Mesendoderm (in vitro differentiated cells): Measurements from ENCODE around the gene GLI3.
A peak's percentile ranks its signal among the peaks of the same experiment; 100 is the strongest.

ENCODE experiments used
- DNase-seq: peaks from one replicate; pipeline ENCODE4 v3.0.0; 2013
- H2AK5ac ChIP-seq: 2 replicates; pipeline ENCODE4 v1.6.1; 2013; ENCODE audit warnings: low read length, inconsistent platforms
- H2BK120ac ChIP-seq: 2 replicates; pipeline ENCODE4 v1.6.1; 2013; ENCODE audit warnings: low read depth, mild to moderate bottlenecking, low read length, moderate library complexity, mixed read lengths
- H2BK15ac ChIP-seq: replicated peaks from 2 replicates; pipeline ENCODE4 v1.6.1; 2013; ENCODE audit warnings: low read depth, mild to moderate bottlenecking, moderate library complexity
- H2BK5ac ChIP-seq: 2 replicates; pipeline ENCODE4 v1.6.1; 2013; ENCODE audit warnings: low read length, inconsistent platforms
- H3K18ac ChIP-seq: 2 replicates; pipeline ENCODE4 v1.6.1; 2013; ENCODE audit warnings: mild to moderate bottlenecking, low read length, mixed read lengths
- H3K23ac ChIP-seq: one replicate; pipeline ENCODE4 v1.6.1; 2013; ENCODE audit warnings: low read length
- H3K27ac ChIP-seq: 2 replicates; pipeline ENCODE4 v1.5.1; 2013; ENCODE audit warnings: low read depth, mild to moderate bottlenecking, inconsistent platforms, low read length, moderate library complexity
- H3K27me3 ChIP-seq: 2 replicates; pipeline ENCODE4 v1.6.1; 2013; ENCODE audit warnings: low read length, control low read depth, mild to moderate bottlenecking, inconsistent platforms; ENCODE audit not compliant: insufficient read depth, poor library complexity
- H3K36me3 ChIP-seq: 2 replicates; pipeline ENCODE4 v1.6.1; 2013; ENCODE audit warnings: low read length, inconsistent platforms; ENCODE audit not compliant: control insufficient read depth, insufficient read depth
- H3K4ac ChIP-seq: one replicate; pipeline ENCODE4 v1.6.1; 2013; ENCODE audit warnings: low read depth, mild to moderate bottlenecking, low read length, moderate library complexity
- H3K4me1 ChIP-seq: 2 replicates; pipeline ENCODE4 v1.6.1; 2013; ENCODE audit warnings: low read depth, low read length, inconsistent platforms; ENCODE audit not compliant: control insufficient read depth
- H3K4me2 ChIP-seq: 2 replicates; pipeline ENCODE4 v1.6.1; 2013; ENCODE audit warnings: low read length
- H3K4me3 ChIP-seq: 2 replicates; pipeline ENCODE4 v1.5.1; 2013; ENCODE audit warnings: mild to moderate bottlenecking, low read length
- H3K56ac ChIP-seq: one replicate; pipeline ENCODE4 v1.6.1; 2013; ENCODE audit warnings: low read length
- H3K79me1 ChIP-seq: 2 replicates; pipeline ENCODE4 v1.6.1; 2013; ENCODE audit warnings: low read length, inconsistent platforms
- H3K79me2 ChIP-seq: 2 replicates; pipeline ENCODE4 v1.6.1; 2013; ENCODE audit warnings: mild to moderate bottlenecking, low read length; ENCODE audit not compliant: control insufficient read depth, insufficient read depth
- H3K9ac ChIP-seq: 2 replicates; pipeline ENCODE4 v1.6.1; 2013; ENCODE audit warnings: low read length, inconsistent platforms
- H4K5ac ChIP-seq: one replicate; pipeline ENCODE4 v1.6.1; 2013; ENCODE audit warnings: low read length
- H4K8ac ChIP-seq: one replicate; pipeline ENCODE4 v1.6.1; 2013; ENCODE audit warnings: low read depth, mild to moderate bottlenecking, control low read depth, low read length, moderate library complexity
- WGBS: extraction: QIAGEN DNeasy Blood & Tissue Kit; methylation state at CpG from one replicate; pipeline ENCODE4 v1.1.7; 2013; ENCODE audit warnings: low lambda C conversion rate, missing lambda C conversion rate; ENCODE audit not compliant: insufficient coverage; ENCODE audit errors: extremely low coverage; 5-methylcytosine and 5-hydroxymethylcytosine counted together

GLI3 gene

GRCh38 chr7:42192851-42193461 lies 44.1 kb downstream of the GLI3 start:
- Histone ChIP-seq H3K27me3 (no peaks in the 10 kb centered on the region), H3K79me1 (no peaks in the 10 kb centered on the region), H3K36me3 (no peaks in the 10 kb centered on the region), H3K4me1 (no peaks in the 10 kb centered on the region), H3K4me2 (no peak overlapping the region), H3K56ac (no peak overlapping the region), H3K27ac (peak overlapping the region; percentile 71), H2BK5ac (no peak overlapping the region), H3K9ac (no peak overlapping the region), H2BK15ac (no peak overlapping the region), H2AK5ac (no peak overlapping the region), H3K79me2 (no peaks in the 10 kb centered on the region), H3K4ac (no peak overlapping the region), H4K8ac (no peak overlapping the region), H4K5ac (no peak overlapping the region), H3K23ac (no peak overlapping the region), H3K18ac (no peak overlapping the region), H3K4me3 (no peak overlapping the region), H2BK120ac (no peak overlapping the region)
- WGBS, result no CpG with 5 or more reads among the region's 7 CpGs
- DNase-seq, result peak; percentile 79

- H3K4me3 ChIP-seq, result no peak overlapping the region
- H3K18ac ChIP-seq, result no peak overlapping the region
- no peak for DNase-seq
- H3K9ac ChIP-seq, result no peak overlapping the region
- H3K56ac ChIP-seq, result no peak overlapping the region
- H2AK5ac ChIP-seq, result no peak overlapping the region
- no peak overlapping the region for H2BK15ac ChIP-seq
- H3K27ac ChIP-seq, result no peak overlapping the region
- WGBS, result no CpG with 5 or more reads among the region's 3 CpGs
- no peaks in the 10 kb centered on the region for H3K36me3 ChIP-seq
- H3K4ac ChIP-seq, result no peak overlapping the region
- H3K4me2 ChIP-seq, result no peak overlapping the region
- H2BK5ac ChIP-seq, result no peak overlapping the region
- no peak overlapping the region for H2BK120ac ChIP-seq
- H3K79me1 ChIP-seq, result no peaks in the 10 kb centered on the region
- H3K23ac ChIP-seq, result no peak overlapping the region
- no peaks in the 10 kb centered on the region for H3K27me3 ChIP-seq
- H3K79me2 ChIP-seq, result no peaks in the 10 kb centered on the region
- no peak overlapping the region for H4K5ac ChIP-seq
- H3K4me1 ChIP-seq, result no peaks in the 10 kb centered on the region
- H4K8ac ChIP-seq, result no peak overlapping the region
Measured at GRCh38 chr7:42192066-42192465, 44.9 kb downstream of the GLI3 start.

- Histone ChIP-seq H2BK120ac (no peak overlapping the region), H3K4me2 (no peak overlapping the region), H3K56ac (no peak overlapping the region), H3K23ac (no peak overlapping the region), H3K27ac (no peak overlapping the region), H3K27me3 (no peaks in the 10 kb centered on the region), H3K36me3 (no peaks in the 10 kb centered on the region), H3K4ac (no peak overlapping the region), H4K5ac (no peak overlapping the region), H2BK5ac (no peak overlapping the region), H3K4me3 (no peak overlapping the region), H3K18ac (no peak overlapping the region), H3K79me2 (no peaks in the 10 kb centered on the region), H2BK15ac (no peak overlapping the region), H3K9ac (no peak overlapping the region), H4K8ac (no peak overlapping the region), H3K79me1 (no peaks in the 10 kb centered on the region), H2AK5ac (no peak overlapping the region), H3K4me1 (no peaks in the 10 kb centered on the region)
- no CpG with 5 or more reads among the region's 1 CpG for WGBS
- DNase-seq, result no peak
Measured at GRCh38 chr7:42189535-42189934, 47.5 kb downstream of the GLI3 start.

- H4K5ac ChIP-seq, result no peak overlapping the region
- H3K27ac ChIP-seq, result no peak overlapping the region
- no peaks in the 10 kb centered on the region for H3K79me2 ChIP-seq
- no peak overlapping the region for H3K56ac ChIP-seq
- H3K4me3 ChIP-seq, result no peak overlapping the region
- no peak overlapping the region for H4K8ac ChIP-seq
- no peaks in the 10 kb centered on the region for H3K27me3 ChIP-seq
- no peaks in the 10 kb centered on the region for H3K36me3 ChIP-seq
- H2AK5ac ChIP-seq, result no peak overlapping the region
- H3K4me1 ChIP-seq, result no peaks in the 10 kb centered on the region
- no peak overlapping the region for H3K4ac ChIP-seq
- no peak overlapping the region for H2BK120ac ChIP-seq
- no peaks in the 10 kb centered on the region for H3K79me1 ChIP-seq
- no peak overlapping the region for H2BK5ac ChIP-seq
- no peak overlapping the region for H3K9ac ChIP-seq
- H3K18ac ChIP-seq, result no peak overlapping the region
- no CpG with 5 or more reads among the region's 5 CpGs for WGBS
- H3K4me2 ChIP-seq, result no peak overlapping the region
- H2BK15ac ChIP-seq, result no peak overlapping the region
- H3K23ac ChIP-seq, result no peak overlapping the region
- DNase-seq, result peak; percentile 50
Measured at GRCh38 chr7:42186151-42186550, 50.9 kb downstream of the GLI3 start.

- Histone ChIP-seq H3K27ac (no peak overlapping the region), H3K56ac (no peak overlapping the region), H4K8ac (no peak overlapping the region), H3K79me2 (no peaks in the 10 kb centered on the region), H3K79me1 (no peaks in the 10 kb centered on the region), H3K4me3 (no peak overlapping the region), H2AK5ac (no peak overlapping the region), H2BK15ac (no peak overlapping the region), H3K4me2 (no peak overlapping the region), H4K5ac (no peak overlapping the region), H2BK5ac (no peak overlapping the region), H3K27me3 (no peaks in the 10 kb centered on the region), H3K18ac (no peak overlapping the region), H3K9ac (no peak overlapping the region), H2BK120ac (no peak overlapping the region), H3K4me1 (no peaks in the 10 kb centered on the region), H3K23ac (no peak overlapping the region), H3K4ac (no peak overlapping the region), H3K36me3 (no peaks in the 10 kb centered on the region)
- WGBS, result no CpG with 5 or more reads among the region's 4 CpGs
- no peak for DNase-seq
Measured at GRCh38 chr7:42185726-42186125, 51.3 kb downstream of the GLI3 start.

- no peak overlapping the region for H4K5ac ChIP-seq
- no peak overlapping the region for H2BK5ac ChIP-seq
- H3K9ac ChIP-seq, result no peak overlapping the region
- no peaks in the 10 kb centered on the region for H3K36me3 ChIP-seq
- no peak overlapping the region for H3K27ac ChIP-seq
- no CpG with 5 or more reads among the region's 6 CpGs for WGBS
- no peak overlapping the region for H2BK120ac ChIP-seq
- H3K18ac ChIP-seq, result no peak overlapping the region
- H3K4me1 ChIP-seq, result no peaks in the 10 kb centered on the region
- no peak overlapping the region for H2AK5ac ChIP-seq
- no peak overlapping the region for H3K56ac ChIP-seq
- H3K4ac ChIP-seq, result no peak overlapping the region
- no peak overlapping the region for H3K23ac ChIP-seq
- H3K4me3 ChIP-seq, result no peak overlapping the region
- H3K79me1 ChIP-seq, result no peaks in the 10 kb centered on the region
- no peaks in the 10 kb centered on the region for H3K79me2 ChIP-seq
- no peak for DNase-seq
- H3K4me2 ChIP-seq, result no peak overlapping the region
- no peak overlapping the region for H2BK15ac ChIP-seq
- no peaks in the 10 kb centered on the region for H3K27me3 ChIP-seq
- H4K8ac ChIP-seq, result no peak overlapping the region
Measured at GRCh38 chr7:42183547-42183946, 53.5 kb downstream of the GLI3 start.
